HL-60 (cell line): ENCODE measurements around the gene MOCS3.

Experiments
- DNase-seq, 2 experiments: peaks; one replicate each; pipeline ENCODE4 v3.0.0-alpha.2; 2010 to 2020; ENCODE audit warnings: low read depth in 1 of 2, low spot score in 1 of 2
- H3K27ac ChIP-seq: fragments of 250-450 bp; sonication (Bioruptor Pico); replicated peaks from 2 replicates; pipeline ENCODE4 v1.5.1; 2020; ENCODE audit warnings: mild to moderate bottlenecking, moderate library complexity
- H3K27me3 ChIP-seq: fragments of 250-450 bp; sonication (Bioruptor Pico); 2 replicates; pipeline ENCODE4 v1.5.1; 2021; ENCODE audit warnings: mild to moderate bottlenecking, moderate library complexity; ENCODE audit not compliant: insufficient read depth, poor library complexity, severe bottlenecking
- H3K4me3 ChIP-seq: replicated peaks from 2 replicates; pipeline ENCODE4 v1.5.1; 2011; ENCODE audit warnings: mild to moderate bottlenecking, control low read depth, low read length; ENCODE audit not compliant: insufficient read depth
- GABPA ChIP-seq: IDR thresholded peaks from 2 replicates; pipeline ENCODE4 v1.6.1; 2012; ENCODE audit warnings: low read depth
- POLR2AphosphoS5 ChIP-seq: IDR thresholded peaks from 2 replicates; pipeline ENCODE4 v1.6.1; 2012; ENCODE audit warnings: low read depth
- REST ChIP-seq: IDR thresholded peaks from 2 replicates; pipeline ENCODE4 v1.6.1; 2012; ENCODE audit warnings: low read depth; ENCODE audit not compliant: insufficient replicate concordance
- SPI1 ChIP-seq: IDR thresholded peaks from 2 replicates; pipeline ENCODE4 v1.6.1; 2012; ENCODE audit warnings: low read depth, mild to moderate bottlenecking, borderline replicate concordance
- TF ChIP-seq, protein P1 (sequence below): IDR thresholded peaks from one replicate; pipeline ENCODE4 v1.5.1; 2011; ENCODE audit warnings: low read length, control low read depth, inconsistent platforms; ENCODE audit not compliant: insufficient read depth

The MOCS3 gene

DNA sequence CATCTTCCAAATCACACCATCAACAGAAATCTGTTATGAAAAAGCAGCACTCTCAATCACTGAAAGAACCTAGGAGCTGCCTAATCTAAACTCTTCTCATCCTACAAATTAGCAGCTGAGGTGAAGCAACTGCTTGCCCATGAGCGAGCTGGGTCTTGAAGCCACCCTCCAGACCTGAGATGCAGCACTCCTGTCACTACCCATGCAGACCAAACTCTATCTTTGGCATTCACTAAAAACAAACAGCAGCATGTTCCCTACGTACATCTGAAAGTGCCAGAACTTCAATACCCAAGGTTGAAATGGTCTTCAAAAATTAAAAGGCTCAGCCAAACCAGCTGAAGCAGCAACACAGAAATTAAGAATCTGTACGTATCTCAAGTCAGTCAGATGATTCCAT, 41.7 kb upstream of the MOCS3 start:
- no peak overlapping the region for H3K4me3 ChIP-seq
- H3K27ac ChIP-seq: no peak overlapping the region
- DNase-seq: no peak
- no peaks in the 10 kb centered on the region for H3K27me3 ChIP-seq
- TF ChIP-seq, protein P1, sequence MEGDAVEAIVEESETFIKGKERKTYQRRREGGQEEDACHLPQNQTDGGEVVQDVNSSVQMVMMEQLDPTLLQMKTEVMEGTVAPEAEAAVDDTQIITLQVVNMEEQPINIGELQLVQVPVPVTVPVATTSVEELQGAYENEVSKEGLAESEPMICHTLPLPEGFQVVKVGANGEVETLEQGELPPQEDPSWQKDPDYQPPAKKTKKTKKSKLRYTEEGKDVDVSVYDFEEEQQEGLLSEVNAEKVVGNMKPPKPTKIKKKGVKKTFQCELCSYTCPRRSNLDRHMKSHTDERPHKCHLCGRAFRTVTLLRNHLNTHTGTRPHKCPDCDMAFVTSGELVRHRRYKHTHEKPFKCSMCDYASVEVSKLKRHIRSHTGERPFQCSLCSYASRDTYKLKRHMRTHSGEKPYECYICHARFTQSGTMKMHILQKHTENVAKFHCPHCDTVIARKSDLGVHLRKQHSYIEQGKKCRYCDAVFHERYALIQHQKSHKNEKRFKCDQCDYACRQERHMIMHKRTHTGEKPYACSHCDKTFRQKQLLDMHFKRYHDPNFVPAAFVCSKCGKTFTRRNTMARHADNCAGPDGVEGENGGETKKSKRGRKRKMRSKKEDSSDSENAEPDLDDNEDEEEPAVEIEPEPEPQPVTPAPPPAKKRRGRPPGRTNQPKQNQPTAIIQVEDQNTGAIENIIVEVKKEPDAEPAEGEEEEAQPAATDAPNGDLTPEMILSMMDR: no peak
- no peak for TF ChIP-seq REST
- TF ChIP-seq GABPA: no peak
- TF ChIP-seq SPI1: no peak
- no peak for TF ChIP-seq POLR2AphosphoS5

DNA sequence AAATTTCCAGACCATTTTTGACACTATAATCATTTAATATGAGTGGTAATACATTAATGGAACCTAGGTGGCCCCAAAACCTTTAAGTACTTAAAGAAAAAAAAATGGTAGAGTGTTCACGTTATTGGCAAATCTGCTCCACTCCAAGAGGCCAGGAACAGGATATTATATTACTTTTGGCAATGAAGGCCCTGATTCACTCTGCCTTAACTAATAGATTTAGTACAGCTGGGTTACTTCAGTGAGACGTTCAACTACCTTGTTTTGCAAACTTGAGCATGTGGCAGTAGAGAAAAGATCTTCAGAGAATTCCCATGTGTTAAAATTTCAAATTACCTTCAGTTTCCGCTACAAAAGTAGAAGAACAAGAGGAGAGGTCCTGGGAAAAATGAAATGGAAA, 40.2 kb upstream of the MOCS3 start:
- H3K4me3 ChIP-seq: no peak overlapping the region
- DNase-seq: no peak
- no peak overlapping the region for H3K27ac ChIP-seq
- H3K27me3 ChIP-seq: no peaks in the 10 kb centered on the region
- TF ChIP-seq GABPA: no peak
- no peak for TF ChIP-seq SPI1
- TF ChIP-seq, protein P1: no peak
- no peak for TF ChIP-seq POLR2AphosphoS5
- no peak for TF ChIP-seq REST

DNA sequence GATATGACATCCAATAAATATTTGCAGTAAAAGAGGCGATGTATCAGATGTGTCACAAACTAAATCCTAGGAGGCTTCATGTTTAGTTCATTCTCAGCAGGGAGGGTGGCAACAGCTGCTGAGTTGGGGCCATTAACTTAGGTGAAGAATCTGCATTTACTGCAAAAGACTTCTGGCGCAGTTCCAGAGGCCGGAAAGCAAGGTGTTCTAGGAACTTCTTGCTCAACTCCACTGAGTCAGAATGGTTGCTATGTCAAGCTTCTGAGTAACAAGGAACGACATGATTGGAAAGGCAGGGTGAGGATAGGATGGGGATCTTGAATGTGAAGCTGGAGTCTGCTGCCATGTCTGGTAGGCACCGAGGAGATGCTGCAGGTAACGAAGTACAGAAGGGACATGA, 39.1 kb upstream of the MOCS3 start:
- TF ChIP-seq REST: no peak
- no peak for TF ChIP-seq SPI1
- H3K27ac ChIP-seq: no peak overlapping the region
- DNase-seq: no peak
- H3K4me3 ChIP-seq: no peak overlapping the region
- H3K27me3 ChIP-seq: no peaks in the 10 kb centered on the region

DNA sequence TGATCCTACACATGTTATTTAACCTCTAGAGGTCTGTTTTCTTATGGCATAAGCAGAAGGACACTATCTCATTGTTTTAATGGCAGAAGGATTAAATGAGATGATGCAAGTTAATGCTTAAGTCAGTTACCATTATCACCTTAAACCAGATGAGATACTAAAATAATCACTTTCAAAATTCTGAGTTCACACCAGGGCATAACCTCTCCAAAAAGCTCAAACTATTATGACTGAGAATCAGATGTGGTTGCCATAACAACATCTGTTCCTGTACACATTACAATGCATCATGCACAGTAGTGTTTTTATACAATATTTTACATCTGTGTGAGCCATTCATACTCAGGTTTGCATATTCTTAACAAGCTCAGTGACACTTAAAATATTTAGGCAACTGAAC, 37.6 kb upstream of the MOCS3 start:
- Histone ChIP-seq H3K27ac (no peak overlapping the region), H3K4me3 (no peak overlapping the region), H3K27me3 (no peaks in the 10 kb centered on the region)
- no peak for TF ChIP-seq SPI1
- TF ChIP-seq, protein P1: no peak
- no peak for TF ChIP-seq REST
- TF ChIP-seq POLR2AphosphoS5: no peak
- TF ChIP-seq GABPA: no peak
- no peak for DNase-seq
